Parathyroid adenoma (tissue), 2 donors: ENCODE measurements around the gene ENKD1.

ENCODE experiments used
- H2AFZ ChIP-seq: fragments of 300-600 bp; sonication (generic); one replicate; pipeline ENCODE4 v1.7.0; 2017; ENCODE audit warnings: antibody characterized with exemption, mild to moderate bottlenecking
- H3K27ac ChIP-seq: fragments of 300-600 bp; sonication (generic); one replicate; pipeline ENCODE4 v1.7.0; 2017
- H3K27me3 ChIP-seq: fragments of 300-600 bp; sonication (generic); one replicate; pipeline ENCODE4 v1.7.0; 2017; ENCODE audit warnings: low read length; ENCODE audit not compliant: control insufficient read depth, insufficient read depth
- H3K36me3 ChIP-seq: fragments of 300-600 bp; sonication (generic); one replicate; pipeline ENCODE4 v1.7.0; 2017; ENCODE audit warnings: low read length; ENCODE audit not compliant: control insufficient read depth, insufficient read depth
- H3K4me1 ChIP-seq: fragments of 300-600 bp; sonication (generic); one replicate; pipeline ENCODE4 v1.7.0; 2017; ENCODE audit warnings: control low read depth
- H3K4me2 ChIP-seq: fragments of 300-600 bp; sonication (generic); one replicate; pipeline ENCODE4 v1.7.0; 2017; ENCODE audit warnings: low read length
- H3K4me3 ChIP-seq: fragments of 300-600 bp; sonication (generic); one replicate; pipeline ENCODE4 v1.7.0; 2017; ENCODE audit warnings: low read depth, low read length
- H3K79me2 ChIP-seq: fragments of 300-600 bp; sonication (generic); one replicate; pipeline ENCODE4 v1.7.0; 2017; ENCODE audit warnings: control low read depth
- H3K9ac ChIP-seq: fragments of 300-600 bp; sonication (generic); one replicate; pipeline ENCODE4 v1.7.0; 2017; ENCODE audit warnings: mild to moderate bottlenecking
- H3K9me3 ChIP-seq: fragments of 300-600 bp; sonication (generic); one replicate; pipeline ENCODE4 v1.7.0; 2017; ENCODE audit warnings: low read length; ENCODE audit not compliant: control insufficient read depth
- CTCF ChIP-seq: fragments of 300-600 bp; sonication (generic); IDR thresholded peaks from one replicate; pipeline ENCODE4 v1.7.0; 2017; ENCODE audit warnings: antibody characterized with exemption, mild to moderate bottlenecking
- donor health status: primary hyperparathyroidism.

Gene ENKD1

GRCh38 chr16:67679935-67680897, 13.7 kb upstream of the ENKD1 start:
- no peaks in the 10 kb centered on the region for H3K27me3 ChIP-seq
- H3K9ac ChIP-seq, result no peak overlapping the region
- no peak overlapping the region for H3K4me3 ChIP-seq
- H3K4me2 ChIP-seq, result no peak overlapping the region
- no peaks in the 10 kb centered on the region for H3K36me3 ChIP-seq
- H3K27ac ChIP-seq, result no peak overlapping the region
- H3K79me2 ChIP-seq, result peaks cover 3% of the 10 kb centered on the region
- H3K4me1 ChIP-seq, result no peaks in the 10 kb centered on the region
- H3K9me3 ChIP-seq, result no peaks in the 10 kb centered on the region
- H2AFZ ChIP-seq, result no peak overlapping the region
- no peak for TF ChIP-seq CTCF

GRCh38 chr16:67678354-67679023, 11.9 kb upstream of the ENKD1 start:
- Histone ChIP-seq H3K79me2 (peaks cover 3% of the 10 kb centered on the region), H3K4me2 (no peak overlapping the region), H3K27ac (no peak overlapping the region), H3K9ac (no peak overlapping the region), H3K4me1 (peaks cover 2% of the 10 kb centered on the region), H3K27me3 (no peaks in the 10 kb centered on the region), H2AFZ (no peak overlapping the region), H3K36me3 (no peaks in the 10 kb centered on the region), H3K9me3 (no peaks in the 10 kb centered on the region), H3K4me3 (no peak overlapping the region)
- TF ChIP-seq CTCF, result no peak

DNA sequence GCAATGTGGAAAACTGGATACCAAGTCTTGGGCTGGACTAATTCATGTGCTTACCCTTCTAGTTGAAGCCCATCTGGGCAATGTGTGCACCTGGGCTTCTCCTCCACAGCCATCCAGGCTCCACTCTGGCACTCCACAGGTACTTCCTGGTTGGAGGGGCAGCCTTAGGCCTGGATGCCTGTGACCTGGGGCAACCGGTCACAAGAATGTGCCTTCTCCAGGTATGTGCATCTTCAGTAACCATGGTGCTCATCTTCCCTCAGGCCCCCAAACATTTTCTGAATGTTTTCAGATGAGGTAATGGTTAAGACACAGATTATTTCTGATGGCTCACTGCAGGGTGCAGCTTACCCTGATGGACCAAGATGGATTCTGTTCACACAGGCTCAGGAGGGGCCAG, 11.2 kb upstream of the ENKD1 start:
- TF ChIP-seq CTCF, result no peak
- Histone ChIP-seq H3K27ac (no peak overlapping the region), H3K9me3 (no peaks in the 10 kb centered on the region)

GRCh38 chr16:67676939-67677338, 10.4 kb upstream of the ENKD1 start:
- no peaks in the 10 kb centered on the region for H3K27me3 ChIP-seq
- H3K4me1 ChIP-seq, result peaks cover 2% of the 10 kb centered on the region
- peaks cover 3% of the 10 kb centered on the region for H3K79me2 ChIP-seq
- no peak overlapping the region for H2AFZ ChIP-seq
- H3K27ac ChIP-seq, result no peak overlapping the region
- no peak overlapping the region for H3K4me2 ChIP-seq
- no peak for TF ChIP-seq CTCF
- no peaks in the 10 kb centered on the region for H3K36me3 ChIP-seq
- H3K9me3 ChIP-seq, result no peaks in the 10 kb centered on the region
- H3K9ac ChIP-seq, result no peak overlapping the region
- H3K4me3 ChIP-seq, result no peak overlapping the region

More for the DNA sequence above, 11.2 kb upstream of the ENKD1 start:
- no peak overlapping the region for H2AFZ ChIP-seq
- no peak overlapping the region for H3K4me3 ChIP-seq
- peaks cover 2% of the 10 kb centered on the region for H3K4me1 ChIP-seq
- H3K36me3 ChIP-seq, result no peaks in the 10 kb centered on the region
- H3K79me2 ChIP-seq, result peaks cover 3% of the 10 kb centered on the region
- no peak overlapping the region for H3K9ac ChIP-seq
- H3K4me2 ChIP-seq, result no peak overlapping the region
- no peaks in the 10 kb centered on the region for H3K27me3 ChIP-seq
